GM12891 (cell line): ENCODE results near the gene MXD3.

Experiments
- POLR2A ChIP-seq: IDR thresholded peaks from 2 replicates; pipeline ENCODE4 v1.6.1; 2011; ENCODE audit warnings: low read depth, low read length, control low read depth
- POLR2AphosphoS5 ChIP-seq: IDR thresholded peaks from 2 replicates; pipeline ENCODE4 v1.6.1; 2011; ENCODE audit warnings: low read depth, low read length, control low read depth
- POU2F2 ChIP-seq: IDR thresholded peaks from 2 replicates; pipeline ENCODE4 v1.6.1; 2011; ENCODE audit warnings: low read depth, mild to moderate bottlenecking, control low read depth, low read length, moderate library complexity
- SPI1 ChIP-seq: IDR thresholded peaks from 2 replicates; pipeline ENCODE4 v1.6.1; 2011; ENCODE audit warnings: low read depth, low read length, control low read depth
- TAF1 ChIP-seq: IDR thresholded peaks from 2 replicates; pipeline ENCODE4 v1.6.1; 2011; ENCODE audit warnings: low read depth, low read length, control low read depth

GRCh38 chr5:177269976-177270375 lies 41.7 kb downstream of the MXD3 start:
- TF ChIP-seq POLR2A (no peak), TAF1 (no peak), SPI1 (no peak), POLR2AphosphoS5 (no peak), POU2F2 (no peak)
